ENCODE data around the gene EEIG2. TPM values are rescaled to one million over a fixed set of nuclear protein-coding genes. Genes with fewer than 3 reads are reported as not detected.
A peak's percentile ranks its signal among the peaks of the same experiment; 100 is the strongest.

The EEIG2 gene
- polyA plus RNA-seq, 2 donors = 1.3 to 1.6 TPM

DNA sequence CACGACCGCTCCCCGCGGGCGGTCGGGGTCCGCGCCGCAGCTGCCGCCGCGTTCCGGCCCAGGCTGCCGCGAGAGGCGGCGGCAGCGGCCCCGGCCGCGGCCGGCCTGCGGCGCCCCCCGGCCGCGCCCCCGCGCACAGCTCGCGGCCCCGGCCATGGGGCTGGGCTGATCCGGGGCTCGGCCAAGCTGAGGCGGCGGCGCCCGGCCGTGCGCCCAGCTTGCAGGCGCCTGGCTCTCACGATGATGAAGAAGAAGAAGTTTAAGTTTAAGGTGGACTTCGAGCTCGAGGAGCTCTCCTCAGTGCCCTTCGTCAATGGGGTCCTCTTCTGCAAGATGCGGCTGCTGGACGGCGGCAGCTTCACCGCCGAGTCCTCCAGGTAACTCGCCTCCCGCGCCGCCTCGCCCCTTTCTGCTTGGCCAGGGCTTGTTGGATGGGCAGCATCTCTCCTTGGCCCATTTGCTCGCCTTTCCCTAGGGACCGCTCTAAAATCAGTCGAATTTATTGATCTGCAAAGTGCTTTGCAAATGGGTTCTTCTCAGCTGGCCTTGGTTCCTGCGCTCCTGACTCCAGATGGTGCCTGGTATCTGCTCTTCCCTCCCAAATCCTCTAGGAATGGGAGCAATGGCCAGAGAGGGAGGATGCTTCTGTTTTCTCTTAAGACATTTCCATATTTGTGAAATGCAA lies 431 bp downstream of the EEIG2 start:
- H3K27me3 ChIP-seq (ENCODE audit: control insufficient read depth in 1 of 2, insufficient read depth in 2 of 2, low read length in 2 of 2) = no peaks in the 10 kb centered on the region

GRCh38 chr1:108560874-108561459 lies 1.1 kb downstream of the EEIG2 start:
- WGBS, 2 donors = 3 to 9% methylated on average over 5 of the region's 5 CpGs
- Histone ChIP-seq H3K27me3 (ENCODE audit: control insufficient read depth in 1 of 2, insufficient read depth in 2 of 2, low read length in 2 of 2) (no peaks in the 10 kb centered on the region), H3K36me3 (ENCODE audit: control insufficient read depth in 2 of 2, insufficient read depth in 2 of 2, low read length in 1 of 2) (no peaks in the 10 kb centered on the region), H3K4me3 (ENCODE audit: low read depth in 1 of 2, low read length in 2 of 2) (peak overlapping the region; percentile 56 to 61), H3K4me1 (ENCODE audit: control insufficient read depth in 2 of 2, insufficient read depth in 2 of 2, low read length in 1 of 2) (peaks cover 0 to 3% of the 10 kb centered on the region in 2 donors), H3K27ac (ENCODE audit: low read depth in 2 of 2, low read length in 1 of 2) (peak overlapping the region; percentile 36 to 47), H3K9me3 (ENCODE audit: control insufficient read depth in 2 of 2, insufficient read depth in 1 of 2, low read depth in 1 of 2, low read length in 1 of 2) (no peaks in the 10 kb centered on the region)

More for the DNA sequence above, 431 bp downstream of the EEIG2 start:
- WGBS, 2 donors = 0 to 1% methylated on average over 49 to 59 of the region's 59 CpGs
- Histone ChIP-seq H3K9me3 (ENCODE audit: control insufficient read depth in 2 of 2, insufficient read depth in 1 of 2, low read depth in 1 of 2, low read length in 1 of 2) (no peaks in the 10 kb centered on the region), H3K36me3 (ENCODE audit: control insufficient read depth in 2 of 2, insufficient read depth in 2 of 2, low read length in 1 of 2) (no peaks in the 10 kb centered on the region), H3K4me3 (ENCODE audit: low read depth in 1 of 2, low read length in 2 of 2) (peak overlapping the region; percentile 56 to 61), H3K27ac (ENCODE audit: low read depth in 2 of 2, low read length in 1 of 2) (peak overlapping the region; percentile 36 to 44), H3K4me1 (ENCODE audit: control insufficient read depth in 2 of 2, insufficient read depth in 2 of 2, low read length in 1 of 2) (peaks cover 0 to 3% of the 10 kb centered on the region in 2 donors)

- no peaks in the 10 kb centered on the region for H3K27me3 ChIP-seq (ENCODE audit: control insufficient read depth in 1 of 2, insufficient read depth in 2 of 2, low read length in 2 of 2)
- H3K9me3 ChIP-seq (ENCODE audit: control insufficient read depth in 2 of 2, insufficient read depth in 1 of 2, low read depth in 1 of 2, low read length in 1 of 2) = no peaks in the 10 kb centered on the region
- WGBS, 2 donors = 35 to 43% methylated on average over 11 of the region's 11 CpGs
- no peak overlapping the region for H3K4me3 ChIP-seq (ENCODE audit: low read depth in 1 of 2, low read length in 2 of 2)
- no peak overlapping the region for H3K27ac ChIP-seq (ENCODE audit: low read depth in 2 of 2, low read length in 1 of 2)
- no peaks in the 10 kb centered on the region for H3K36me3 ChIP-seq (ENCODE audit: control insufficient read depth in 2 of 2, insufficient read depth in 2 of 2, low read length in 1 of 2)
- H3K4me1 ChIP-seq (ENCODE audit: control insufficient read depth in 2 of 2, insufficient read depth in 2 of 2, low read length in 1 of 2) = peaks cover 0 to 3% of the 10 kb centered on the region in 2 donors
Observed at GRCh38 chr1:108561689-108562326, 1.9 kb downstream of the EEIG2 start.

DNA sequence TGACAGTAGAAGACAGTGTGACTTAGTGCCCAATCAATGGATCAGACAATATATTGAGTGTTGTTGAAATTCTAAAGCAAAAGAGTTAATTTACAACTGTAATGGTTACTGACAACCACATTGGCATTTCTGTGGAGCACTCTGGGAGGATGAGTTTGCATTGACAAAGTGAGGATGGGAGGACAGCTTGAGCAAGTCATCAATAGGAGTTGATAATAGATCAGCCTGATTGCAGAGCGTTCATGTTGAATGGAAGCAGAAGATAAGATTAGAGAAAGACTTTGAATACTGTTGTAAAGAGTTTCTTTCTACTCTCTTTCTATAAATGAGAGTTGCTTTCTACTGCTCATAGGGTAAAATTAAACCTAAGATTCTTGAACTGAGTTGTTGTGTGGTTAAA lies 3.9 kb downstream of the EEIG2 start:
- Histone ChIP-seq H3K36me3 (ENCODE audit: control insufficient read depth in 2 of 2, insufficient read depth in 2 of 2, low read length in 1 of 2) (no peaks in the 10 kb centered on the region), H3K9me3 (ENCODE audit: control insufficient read depth in 2 of 2, insufficient read depth in 1 of 2, low read depth in 1 of 2, low read length in 1 of 2) (no peaks in the 10 kb centered on the region), H3K4me1 (ENCODE audit: control insufficient read depth in 2 of 2, insufficient read depth in 2 of 2, low read length in 1 of 2) (peaks cover 0 to 3% of the 10 kb centered on the region in 2 donors), H3K4me3 (ENCODE audit: low read depth in 1 of 2, low read length in 2 of 2) (no peak overlapping the region), H3K27me3 (ENCODE audit: control insufficient read depth in 1 of 2, insufficient read depth in 2 of 2, low read length in 2 of 2) (no peaks in the 10 kb centered on the region), H3K27ac (ENCODE audit: low read depth in 2 of 2, low read length in 1 of 2) (no peak overlapping the region)
- 70 to 88% methylated on average over 1 of the region's 1 CpG for WGBS, 2 donors

DNA sequence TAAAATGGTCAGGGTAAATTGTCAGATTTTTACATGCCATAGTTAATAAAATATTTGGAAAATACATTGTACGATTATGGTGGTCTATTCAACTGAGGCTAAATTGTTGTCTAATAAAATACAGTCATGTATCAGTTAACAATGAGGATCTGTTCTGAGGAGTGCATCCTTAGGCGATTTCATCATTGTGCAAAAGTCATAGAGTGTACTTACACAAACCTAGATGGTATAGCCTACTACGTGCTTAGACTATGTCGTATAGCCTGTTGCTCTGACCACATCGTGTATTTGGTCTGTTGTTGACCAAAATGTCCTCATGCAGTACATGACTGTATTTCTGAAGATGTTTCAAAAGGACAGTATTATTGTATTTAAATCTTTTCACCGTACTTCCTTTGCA lies 5.2 kb downstream of the EEIG2 start:
- Histone ChIP-seq H3K36me3 (ENCODE audit: control insufficient read depth in 2 of 2, insufficient read depth in 2 of 2, low read length in 1 of 2) (no peaks in the 10 kb centered on the region), H3K27ac (ENCODE audit: low read depth in 2 of 2, low read length in 1 of 2) (no peak overlapping the region), H3K9me3 (ENCODE audit: control insufficient read depth in 2 of 2, insufficient read depth in 1 of 2, low read depth in 1 of 2, low read length in 1 of 2) (no peaks in the 10 kb centered on the region), H3K27me3 (ENCODE audit: control insufficient read depth in 1 of 2, insufficient read depth in 2 of 2, low read length in 2 of 2) (no peaks in the 10 kb centered on the region), H3K4me1 (ENCODE audit: control insufficient read depth in 2 of 2, insufficient read depth in 2 of 2, low read length in 1 of 2) (peaks cover 0 to 3% of the 10 kb centered on the region in 2 donors), H3K4me3 (ENCODE audit: low read depth in 1 of 2, low read length in 2 of 2) (no peak overlapping the region)
- 83 to 84% methylated on average over 6 of the region's 6 CpGs for WGBS, 2 donors

DNA sequence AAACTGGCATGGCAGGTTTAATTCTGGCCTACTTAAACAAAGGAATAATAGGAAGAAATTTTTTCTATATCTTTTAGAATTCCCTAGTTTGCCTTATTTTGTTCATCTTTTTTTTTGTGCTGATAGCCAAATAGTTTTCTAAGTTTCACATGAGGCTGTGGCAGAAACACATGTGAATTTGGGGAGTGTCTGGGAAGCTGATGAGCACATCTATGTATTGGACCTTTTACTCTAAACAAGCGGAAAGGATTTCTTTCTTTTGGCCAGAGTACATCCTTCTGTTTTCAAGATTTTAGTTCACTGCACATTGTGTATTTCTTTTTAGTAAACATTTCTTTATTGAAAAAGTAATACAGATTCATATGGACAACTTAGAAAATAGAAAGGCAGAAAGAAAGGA lies 5.6 kb downstream of the EEIG2 start:
- no peaks in the 10 kb centered on the region for H3K9me3 ChIP-seq (ENCODE audit: control insufficient read depth in 2 of 2, insufficient read depth in 1 of 2, low read depth in 1 of 2, low read length in 1 of 2)
- H3K4me3 ChIP-seq (ENCODE audit: low read depth in 1 of 2, low read length in 2 of 2) = no peak overlapping the region
- 77 to 84% methylated on average over 1 of the region's 1 CpG for WGBS, 2 donors
- peaks cover 0 to 3% of the 10 kb centered on the region in 2 donors for H3K4me1 ChIP-seq (ENCODE audit: control insufficient read depth in 2 of 2, insufficient read depth in 2 of 2, low read length in 1 of 2)
- no peaks in the 10 kb centered on the region for H3K27me3 ChIP-seq (ENCODE audit: control insufficient read depth in 1 of 2, insufficient read depth in 2 of 2, low read length in 2 of 2)
- no peaks in the 10 kb centered on the region for H3K36me3 ChIP-seq (ENCODE audit: control insufficient read depth in 2 of 2, insufficient read depth in 2 of 2, low read length in 1 of 2)
- H3K27ac ChIP-seq (ENCODE audit: low read depth in 2 of 2, low read length in 1 of 2) = no peak overlapping the region

DNA sequence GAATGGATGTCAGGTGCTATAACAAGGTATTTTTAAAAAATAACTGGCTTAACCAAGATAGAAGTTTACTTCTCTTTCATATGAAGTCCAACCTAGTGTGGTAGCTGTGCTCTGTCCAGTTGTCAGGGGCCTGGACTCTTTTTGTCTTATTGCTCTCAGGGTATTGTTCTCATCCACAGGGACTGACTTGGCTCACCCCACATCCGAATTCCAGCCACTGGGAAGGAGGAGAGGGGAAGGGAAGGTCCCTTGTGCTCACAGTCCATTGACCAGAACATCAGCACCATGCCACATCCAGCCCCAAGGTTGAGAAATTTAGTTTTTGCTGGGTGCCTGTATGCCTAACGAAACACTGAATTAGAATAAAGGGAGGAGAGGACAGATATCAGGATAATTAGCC lies 8.7 kb downstream of the EEIG2 start:
- Histone ChIP-seq H3K9me3 (ENCODE audit: control insufficient read depth in 2 of 2, insufficient read depth in 1 of 2, low read depth in 1 of 2, low read length in 1 of 2) (no peaks in the 10 kb centered on the region), H3K4me3 (ENCODE audit: low read depth in 1 of 2, low read length in 2 of 2) (no peak overlapping the region), H3K27ac (ENCODE audit: low read depth in 2 of 2, low read length in 1 of 2) (no peak overlapping the region), H3K4me1 (ENCODE audit: control insufficient read depth in 2 of 2, insufficient read depth in 2 of 2, low read length in 1 of 2) (no peaks in the 10 kb centered on the region), H3K27me3 (ENCODE audit: control insufficient read depth in 1 of 2, insufficient read depth in 2 of 2, low read length in 2 of 2) (no peaks in the 10 kb centered on the region), H3K36me3 (ENCODE audit: control insufficient read depth in 2 of 2, insufficient read depth in 2 of 2, low read length in 1 of 2) (no peaks in the 10 kb centered on the region)
- WGBS, 2 donors = 84 to 89% methylated on average over 2 of the region's 2 CpGs

- no peak overlapping the region for H3K27ac ChIP-seq (ENCODE audit: low read depth in 2 of 2, low read length in 1 of 2)
- WGBS, 2 donors = 80 to 88% methylated on average over 3 of the region's 3 CpGs
- H3K27me3 ChIP-seq (ENCODE audit: control insufficient read depth in 1 of 2, insufficient read depth in 2 of 2, low read length in 2 of 2) = no peaks in the 10 kb centered on the region
- H3K4me3 ChIP-seq (ENCODE audit: low read depth in 1 of 2, low read length in 2 of 2) = no peak overlapping the region
- H3K4me1 ChIP-seq (ENCODE audit: control insufficient read depth in 2 of 2, insufficient read depth in 2 of 2, low read length in 1 of 2) = no peaks in the 10 kb centered on the region
- H3K9me3 ChIP-seq (ENCODE audit: control insufficient read depth in 2 of 2, insufficient read depth in 1 of 2, low read depth in 1 of 2, low read length in 1 of 2) = no peaks in the 10 kb centered on the region
- no peaks in the 10 kb centered on the region for H3K36me3 ChIP-seq (ENCODE audit: control insufficient read depth in 2 of 2, insufficient read depth in 2 of 2, low read length in 1 of 2)
Observed at GRCh38 chr1:108569097-108569728, 9.3 kb downstream of the EEIG2 start.

DNA sequence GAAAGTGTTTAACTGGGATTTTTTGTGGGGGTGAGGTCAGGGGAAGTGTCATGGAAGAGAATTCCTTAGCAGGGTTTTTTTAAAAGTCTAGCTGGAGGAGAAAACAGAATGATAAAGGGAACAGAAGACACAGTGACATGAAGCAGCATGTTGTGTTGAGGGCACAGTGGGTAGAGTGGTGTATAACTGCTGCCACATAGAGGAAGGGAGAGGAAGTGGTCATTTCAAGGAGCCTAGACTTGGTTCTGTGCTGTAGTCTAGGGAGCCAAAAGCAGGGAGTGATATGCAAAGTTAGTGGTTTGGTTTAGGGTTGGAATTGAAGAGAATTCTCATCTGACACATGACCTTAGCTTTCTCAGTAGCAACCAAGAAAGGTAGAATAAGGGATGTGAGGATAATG lies 10.2 kb downstream of the EEIG2 start:
- Histone ChIP-seq H3K4me1 (ENCODE audit: control insufficient read depth in 2 of 2, insufficient read depth in 2 of 2, low read length in 1 of 2) (no peaks in the 10 kb centered on the region), H3K27me3 (ENCODE audit: control insufficient read depth in 1 of 2, insufficient read depth in 2 of 2, low read length in 2 of 2) (no peaks in the 10 kb centered on the region), H3K9me3 (ENCODE audit: control insufficient read depth in 2 of 2, insufficient read depth in 1 of 2, low read depth in 1 of 2, low read length in 1 of 2) (no peaks in the 10 kb centered on the region), H3K27ac (ENCODE audit: low read depth in 2 of 2, low read length in 1 of 2) (no peak overlapping the region), H3K36me3 (ENCODE audit: control insufficient read depth in 2 of 2, insufficient read depth in 2 of 2, low read length in 1 of 2) (no peaks in the 10 kb centered on the region), H3K4me3 (ENCODE audit: low read depth in 1 of 2, low read length in 2 of 2) (no peak overlapping the region)

Data from esophagus (tissue), 2 donors.